T-helper 2 cell treated with Interferon-gamma antibody and Interleukin-4, amounts not matched to agents 100 ng/mL and 5 ng/mL, for 36 hours (primary cell): ENCODE data around the gene GRIK2. TPM values are rescaled to one million over a fixed set of nuclear protein-coding genes. Genes with fewer than 3 reads are reported as not detected.
"Not testable (repeated sequence)": the region's sequence is repeated elsewhere in the genome, so short reads cannot be mapped to it uniquely, and the experiment has no call there.

Experiments
- intact Hi-C: fragments of 100-400 bp; cut with micrococcal nuclease; formaldehyde crosslinking; loops from one replicate; pipeline ENCODE4 v1.15.1; 2023
- total RNA-seq: library from RNA; stranded (reverse); gene quantifications from 2 replicates; pipeline ENCODE4 v1.2.3, GENCODE V29; 2022

The GRIK2 gene
- not detected in 2 replicates for total RNA-seq

DNA sequence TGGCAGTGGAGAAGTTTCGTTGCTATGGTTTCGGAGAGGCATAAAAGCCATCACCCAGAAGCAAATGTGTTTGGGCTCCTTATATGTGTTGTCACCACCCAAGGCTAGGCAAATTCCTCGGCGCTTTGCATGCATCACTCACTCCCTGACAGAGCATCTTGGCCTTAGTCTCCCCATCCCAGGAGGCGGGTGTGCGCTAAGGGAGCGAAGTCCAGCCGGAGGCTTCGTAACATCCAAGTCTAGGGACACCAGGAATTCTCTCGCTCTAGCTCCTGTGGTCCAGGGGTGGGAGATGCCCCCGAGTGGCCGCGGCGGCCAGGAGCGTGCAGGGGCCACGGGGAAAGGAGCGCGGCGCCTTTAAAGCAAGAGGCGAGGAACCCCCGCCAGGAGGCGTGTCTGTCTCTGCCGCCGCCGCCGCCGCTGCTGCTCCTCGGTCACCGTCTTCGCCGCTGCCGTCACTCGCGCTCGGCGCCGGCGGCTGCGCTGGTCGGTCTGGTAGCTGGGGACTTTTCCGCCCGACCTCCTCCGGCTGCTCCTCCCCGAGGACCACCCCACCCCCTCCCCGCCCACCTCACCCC is at the start of gene GRIK2:
Gene GRIK2 (plus strand): TSS at position 458 of the 578 bp plus-strand sequence.
- intact Hi-C loops = no loop called here

DNA sequence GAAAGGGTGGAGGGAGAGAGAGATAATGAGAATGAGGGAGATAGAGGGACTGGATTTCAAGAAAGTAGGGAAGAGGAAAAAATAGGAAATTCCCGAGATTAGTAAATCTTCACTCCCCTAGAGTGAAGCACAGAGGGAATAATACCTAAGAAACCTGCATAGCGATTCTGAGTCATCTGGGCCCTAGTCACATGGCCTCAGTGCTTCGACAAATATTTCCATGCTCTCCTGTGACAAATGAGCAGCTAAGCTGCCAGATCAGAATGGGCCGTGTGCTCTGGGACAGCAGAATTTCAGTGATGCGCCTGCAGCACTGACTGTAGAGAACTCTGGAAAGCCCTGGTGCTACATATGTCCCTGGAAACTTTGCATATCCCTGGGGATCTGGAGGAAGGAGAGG is 48.6 kb upstream of the GRIK2 start:
- intact Hi-C loops = no loop called here

DNA sequence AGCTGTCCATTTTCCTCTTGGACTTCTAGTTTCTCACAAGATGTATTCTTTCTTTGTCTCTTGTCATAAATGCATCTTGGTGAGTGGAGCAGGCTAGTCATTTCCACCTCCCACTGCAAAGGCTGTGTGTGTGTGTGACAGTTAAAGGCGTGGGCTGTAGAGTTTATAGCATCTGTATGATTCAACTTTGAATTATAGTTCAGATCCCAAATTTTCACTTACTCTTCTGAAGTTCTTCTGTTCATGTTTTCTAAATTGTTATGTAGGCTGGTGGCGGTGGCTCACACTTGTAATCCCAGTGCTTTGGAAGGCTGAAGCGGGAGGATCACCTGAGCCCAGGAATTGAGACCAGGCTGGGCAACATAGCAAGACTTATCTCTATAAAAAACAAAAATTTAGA is 44.7 kb upstream of the GRIK2 start:
- intact Hi-C loops = no loop called here

DNA sequence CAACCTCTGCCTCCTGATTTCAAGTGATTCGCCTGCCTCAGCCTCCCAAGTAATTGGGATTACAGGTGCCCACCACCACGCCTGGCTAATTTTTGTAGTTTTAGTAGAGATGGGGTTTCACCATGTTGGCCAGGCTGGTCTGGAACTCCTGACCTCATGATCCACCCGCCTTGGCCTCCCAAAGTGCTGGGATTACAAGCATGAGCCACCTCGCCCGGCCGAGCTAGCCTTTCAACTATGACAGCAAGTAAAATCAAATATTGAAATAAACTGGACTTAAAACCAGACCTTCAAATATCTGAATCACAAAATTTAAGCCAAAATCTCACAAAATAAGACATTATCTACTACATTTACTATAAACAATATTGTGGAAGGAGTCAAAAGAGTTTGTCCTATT is 42.9 kb upstream of the GRIK2 start:
- intact Hi-C loops = not testable (repeated sequence)

DNA sequence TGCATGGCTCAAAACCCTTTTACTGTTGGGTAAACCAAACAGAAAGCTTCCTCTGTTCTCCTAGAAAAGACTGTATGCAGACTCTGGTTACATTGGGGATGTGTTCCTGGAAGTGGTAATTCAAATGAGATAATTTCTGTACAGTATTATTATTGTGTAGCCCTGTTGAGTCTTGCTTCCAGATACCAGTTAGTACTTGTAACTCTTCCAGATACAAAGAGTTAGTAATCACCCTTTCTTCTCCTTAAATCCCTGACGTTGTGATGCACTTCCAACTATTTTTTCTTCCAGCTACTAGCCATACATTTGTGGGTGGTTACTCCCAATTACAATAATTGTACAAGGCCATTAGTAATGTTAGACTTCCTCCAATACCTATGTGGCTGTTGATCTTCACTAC is 42.3 kb upstream of the GRIK2 start:
- intact Hi-C loops = no loop called here

DNA sequence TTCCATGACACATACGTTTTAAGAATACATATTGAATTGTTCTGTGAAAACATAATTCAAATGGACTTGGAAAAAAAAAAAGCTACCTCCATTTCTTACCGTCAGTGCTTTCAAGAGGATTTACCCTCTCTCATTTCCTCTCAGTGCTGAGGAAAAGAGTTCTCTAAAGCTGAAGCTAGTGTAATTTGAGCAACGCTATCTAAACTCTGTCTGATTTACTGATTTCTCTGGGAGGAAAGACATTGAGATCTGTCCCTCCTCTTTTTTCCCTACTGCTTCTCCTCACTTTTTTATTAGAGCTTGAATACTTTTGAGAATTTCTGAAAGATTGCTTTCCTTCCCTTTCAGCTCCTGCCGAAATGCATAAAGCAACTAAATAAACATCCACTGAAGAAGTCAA is 41.2 kb upstream of the GRIK2 start:
- intact Hi-C loops = no loop called here

DNA sequence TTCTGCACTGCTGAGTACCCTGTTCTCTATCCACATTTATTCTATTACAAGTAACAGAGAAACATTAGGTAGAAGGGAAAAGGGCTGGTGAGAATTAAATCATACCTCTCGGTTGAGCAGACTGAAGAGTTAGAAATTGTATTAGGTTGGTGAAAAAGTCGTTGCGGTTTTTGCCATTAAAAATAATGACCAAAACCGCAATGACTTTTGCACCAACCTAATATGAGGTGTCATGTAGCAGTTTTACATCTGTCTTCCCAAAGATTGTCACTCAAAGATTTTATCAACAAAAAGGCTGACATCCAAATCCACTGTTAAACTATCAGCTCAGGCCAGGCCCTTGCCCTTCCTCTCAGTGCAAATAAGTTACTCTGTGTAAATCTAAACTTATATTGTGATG is 28.3 kb upstream of the GRIK2 start:
- intact Hi-C loops = no loop called here

DNA sequence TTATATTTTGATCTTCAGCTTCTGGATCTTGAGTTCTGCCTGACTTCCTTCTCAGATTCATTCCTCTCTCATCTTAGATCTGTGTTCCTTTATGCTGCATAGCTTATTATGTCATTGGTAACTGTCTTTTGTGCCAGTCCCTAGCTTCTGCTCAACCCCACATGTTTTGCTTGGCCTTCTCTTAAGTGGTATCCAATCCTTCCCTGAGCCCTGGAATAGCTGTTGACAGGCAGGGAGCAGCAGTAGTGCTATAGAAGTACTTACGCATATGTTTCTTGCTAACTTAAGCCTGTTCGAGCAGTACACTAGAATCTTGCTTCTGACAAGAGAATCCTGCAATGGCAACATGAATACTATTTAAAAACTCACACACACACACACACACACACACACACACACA is 13.6 kb upstream of the GRIK2 start:
- intact Hi-C loops = no loop called here

DNA sequence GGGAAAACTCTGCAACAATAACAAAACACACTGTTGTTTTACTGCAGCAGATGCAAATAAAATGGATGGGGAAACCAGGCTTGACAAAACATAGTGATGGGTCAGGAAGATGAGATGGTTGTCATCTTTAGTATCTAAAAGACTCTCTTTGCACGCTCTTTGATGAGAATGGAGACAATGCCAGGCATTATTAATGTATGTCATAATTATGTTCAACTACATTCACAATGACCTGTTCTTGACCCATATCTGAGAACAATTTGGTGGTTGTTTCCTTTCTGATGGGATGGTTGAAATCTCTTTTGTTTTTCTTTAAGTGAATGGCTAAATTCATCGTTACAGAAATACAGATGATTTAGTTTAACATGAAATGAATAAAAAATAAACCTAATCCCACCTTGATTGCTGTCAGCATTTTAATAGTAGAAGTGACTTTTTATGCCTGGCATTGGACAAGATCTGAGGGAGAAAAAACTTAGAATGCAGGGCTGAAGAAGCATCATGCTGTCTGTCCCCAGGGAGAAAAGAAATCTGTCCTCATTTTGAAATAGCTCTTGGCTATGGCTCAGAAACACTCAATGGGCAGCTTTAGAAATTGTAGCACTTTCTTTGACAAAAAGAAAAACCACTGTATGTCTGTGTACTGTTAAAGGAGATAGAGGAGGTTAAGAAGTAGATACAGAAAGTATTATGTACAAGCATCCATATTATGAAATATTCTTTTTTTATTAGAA is 12.4 kb upstream of the GRIK2 start:
- intact Hi-C loops = no loop called here

DNA sequence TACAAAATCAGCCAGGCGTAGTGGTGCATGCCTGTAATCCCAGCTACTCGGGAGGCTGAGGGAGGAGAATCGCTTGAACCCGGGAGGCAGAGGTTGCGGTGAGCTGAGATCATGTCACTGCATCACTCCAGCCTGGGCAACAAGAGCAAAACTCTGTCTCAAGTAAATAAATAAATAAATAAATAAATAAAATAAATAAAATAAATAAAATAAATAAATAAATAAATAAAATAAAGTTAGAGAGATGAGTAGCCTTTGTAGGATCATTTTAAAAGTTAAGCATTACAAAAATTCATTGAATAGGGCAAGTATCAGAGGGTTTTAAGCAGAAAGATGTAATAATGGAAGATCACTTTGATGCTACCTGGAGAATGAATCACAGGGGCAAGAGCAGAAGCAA is 9.8 kb upstream of the GRIK2 start:
- intact Hi-C loops = not testable (repeated sequence)

DNA sequence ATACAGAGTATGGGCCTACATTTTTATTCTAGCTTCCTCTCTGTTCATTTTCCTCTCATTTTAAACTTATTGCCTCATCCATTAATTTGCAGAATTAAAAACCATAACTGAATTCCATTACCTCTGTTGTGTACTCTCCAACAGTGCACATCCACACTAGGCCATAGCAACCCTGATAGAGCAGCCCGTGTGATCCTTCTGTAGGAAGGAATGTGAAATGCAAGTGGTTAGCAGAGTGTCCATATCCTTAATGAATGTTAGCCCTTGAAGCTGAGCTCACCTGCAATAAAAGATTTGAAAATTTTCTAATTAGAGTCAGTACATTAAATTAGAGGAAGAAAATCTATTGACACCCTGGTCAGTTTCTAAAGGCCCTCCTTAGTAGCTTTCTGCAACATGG is 6.5 kb upstream of the GRIK2 start:
- intact Hi-C loops = no loop called here

DNA sequence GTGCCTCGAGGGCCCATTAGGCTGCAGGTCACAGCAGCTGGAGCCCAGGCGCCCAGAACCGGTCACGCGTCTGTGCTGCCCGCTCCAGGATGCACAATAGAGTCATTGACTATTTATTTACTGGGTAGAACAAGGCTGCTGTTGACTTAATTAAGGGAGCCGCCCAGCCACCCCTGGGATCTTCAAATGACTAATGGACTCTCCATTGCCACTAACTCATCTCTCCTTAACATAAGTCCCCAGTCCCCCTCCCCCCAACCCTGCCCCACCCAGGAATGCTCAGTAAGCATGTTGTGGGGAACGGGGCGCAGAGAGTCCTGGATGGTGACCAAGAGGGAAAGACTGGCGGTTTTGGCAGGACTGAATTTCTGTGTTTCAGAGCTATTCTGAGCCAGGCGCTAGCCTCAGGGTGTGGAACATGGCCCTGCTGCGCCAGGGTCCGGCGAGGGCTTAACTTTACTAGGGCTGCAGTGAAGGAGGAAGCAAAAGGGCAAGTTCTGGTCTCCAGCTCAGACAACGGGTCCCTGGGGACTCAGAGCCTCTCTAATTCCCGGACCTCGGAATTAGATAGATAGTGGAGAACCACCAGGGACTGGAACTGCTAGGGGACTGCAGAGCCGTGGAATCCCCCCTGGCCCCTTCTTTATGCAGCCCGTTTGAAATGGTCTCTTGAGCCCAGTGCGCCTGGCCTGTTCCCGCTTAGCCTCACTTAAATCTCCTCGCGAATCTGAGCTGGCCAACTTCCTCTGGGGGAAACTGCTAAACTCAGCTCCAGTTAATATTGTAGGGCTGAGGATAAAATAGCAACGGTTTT is 1.5 kb upstream of the GRIK2 start:
- intact Hi-C loops = no loop called here

DNA sequence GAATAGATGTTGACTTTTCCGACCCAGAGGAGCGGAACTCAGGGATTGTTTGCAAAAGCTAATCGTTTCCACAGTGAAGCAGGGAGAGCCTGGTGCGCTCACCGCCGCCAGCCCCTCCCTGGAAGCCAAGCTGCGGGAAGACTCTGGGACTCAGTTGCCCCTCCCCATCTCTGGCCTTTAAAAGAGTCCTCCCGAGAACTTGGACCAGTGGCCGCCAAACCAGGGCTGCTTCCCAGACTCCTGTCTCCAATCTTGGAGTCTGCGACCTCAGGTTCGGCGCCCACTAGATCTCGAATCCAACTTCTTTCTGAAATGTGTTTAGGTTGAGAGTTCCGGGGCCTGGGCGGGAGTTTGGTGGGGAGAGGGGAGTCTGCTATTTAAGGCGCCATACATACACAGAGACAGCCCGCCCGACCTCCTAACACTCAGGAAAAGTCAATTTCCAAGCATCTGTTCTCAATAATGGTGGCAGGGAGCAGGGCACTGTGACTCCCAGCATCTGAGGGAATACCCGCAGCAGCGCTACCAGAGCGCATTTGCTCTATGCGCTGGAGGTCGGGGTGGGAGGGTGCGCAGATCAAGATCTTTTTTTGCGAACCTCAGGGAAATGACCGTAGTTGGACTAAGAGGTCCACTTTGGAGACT is 800 bp upstream of the GRIK2 start:
- intact Hi-C loops = no loop called here

DNA sequence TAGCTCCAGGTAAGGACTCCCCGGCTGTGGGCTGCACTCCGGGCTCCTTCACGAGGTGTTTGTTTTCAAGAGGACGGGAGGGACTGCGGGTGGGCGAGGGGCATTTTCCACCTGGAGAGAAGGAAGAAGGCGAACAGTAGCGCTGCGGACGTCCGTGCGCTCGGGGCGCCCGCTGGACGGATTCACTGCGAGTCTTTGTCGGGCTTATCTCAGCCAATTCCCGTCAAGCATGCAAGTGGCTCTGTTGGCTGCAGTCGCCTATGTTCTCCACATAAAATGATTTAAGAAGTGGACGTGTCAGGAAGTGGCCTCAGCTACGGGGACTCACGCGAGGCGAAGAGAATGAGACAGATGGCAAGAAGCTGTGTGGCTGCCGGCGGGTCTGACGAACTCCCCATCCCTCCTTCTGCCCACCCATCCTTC is 332 bp downstream of the GRIK2 start:
- intact Hi-C loops = no loop called here

DNA sequence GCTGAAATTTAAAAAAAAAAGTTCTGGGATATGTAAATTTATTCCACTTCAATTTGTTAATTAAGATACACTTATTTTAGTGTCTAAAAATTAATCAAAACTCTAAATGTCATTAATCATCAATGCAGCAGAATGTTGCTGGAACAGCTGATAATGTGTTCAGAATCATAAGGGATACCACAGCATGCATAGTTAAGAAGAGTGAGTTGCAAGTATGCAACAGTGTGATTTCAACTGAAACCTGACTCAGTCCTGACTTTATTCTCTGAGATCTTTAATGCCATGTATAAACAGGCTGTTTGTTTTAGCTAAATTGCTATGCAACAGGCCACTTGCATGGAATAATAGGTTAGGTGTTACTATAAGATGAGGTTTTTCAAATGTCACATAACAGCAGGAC is 1.4 kb downstream of the GRIK2 start:
- intact Hi-C loops = no loop called here

DNA sequence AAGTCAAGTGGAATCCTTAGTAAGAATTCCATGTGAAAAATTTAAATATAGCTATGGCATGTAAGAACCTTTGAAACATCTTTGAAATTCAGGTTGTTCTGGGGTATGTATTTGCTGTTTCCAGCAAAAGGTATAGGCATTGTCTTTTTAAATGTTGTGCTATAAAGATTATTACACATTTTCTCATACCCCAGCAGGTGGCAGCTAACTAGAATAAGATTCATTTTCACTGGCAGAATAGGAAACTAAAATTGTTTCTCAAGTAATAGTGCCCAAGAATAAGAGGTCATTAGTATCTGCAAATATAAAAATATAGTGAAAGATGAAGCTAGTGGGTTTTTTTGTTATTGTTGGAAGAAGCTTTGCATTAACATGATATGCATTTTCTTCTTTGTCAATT is 1.8 kb downstream of the GRIK2 start:
- intact Hi-C loops = no loop called here

DNA sequence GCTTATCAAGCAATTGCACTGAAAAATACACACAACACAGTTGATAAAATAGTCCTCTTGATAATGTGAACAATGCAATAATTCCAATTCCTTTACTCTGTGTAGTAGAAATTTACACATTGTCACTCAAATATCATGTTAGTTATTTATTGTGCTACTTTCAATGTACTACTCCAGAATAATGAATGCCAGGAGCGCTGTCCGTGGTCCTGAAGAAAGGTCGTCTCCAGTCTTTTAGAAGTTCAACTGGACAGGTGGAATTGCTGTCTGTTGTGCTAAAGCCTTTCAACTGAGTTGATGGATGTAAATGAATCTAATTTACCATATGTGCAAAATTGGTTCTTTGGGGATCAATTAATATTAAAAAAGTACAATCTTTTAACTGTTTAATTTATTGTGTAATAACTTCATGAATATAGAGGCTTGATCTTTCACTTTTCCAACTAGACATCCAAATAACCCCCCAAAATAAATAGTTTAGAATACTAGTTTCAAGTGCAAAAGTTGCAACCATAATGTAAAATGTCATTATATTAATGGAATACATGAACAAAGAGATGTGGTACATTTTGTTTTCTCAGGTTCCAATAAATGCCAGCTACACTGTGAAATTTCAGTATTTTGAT is 3.2 kb downstream of the GRIK2 start:
- intact Hi-C loops = no loop called here

DNA sequence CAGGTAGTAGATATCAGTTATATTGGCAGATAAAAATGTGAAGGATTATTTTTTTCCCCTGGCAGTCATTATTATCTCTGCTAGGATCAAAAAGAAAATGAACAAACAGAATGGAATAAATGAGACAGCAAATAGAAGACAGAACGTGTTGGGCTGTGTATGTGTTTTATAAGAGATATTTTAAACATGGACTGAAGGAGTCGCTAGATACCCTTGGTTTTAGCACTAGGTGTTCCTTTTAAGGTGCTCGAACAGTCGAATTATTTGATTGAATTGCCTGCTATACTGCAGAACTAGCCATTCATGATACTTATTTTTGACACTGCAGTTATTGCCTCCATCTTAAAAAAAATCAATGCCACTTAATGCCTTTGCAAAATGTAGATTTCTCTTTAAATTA is 3.7 kb downstream of the GRIK2 start:
- intact Hi-C loops = no loop called here

DNA sequence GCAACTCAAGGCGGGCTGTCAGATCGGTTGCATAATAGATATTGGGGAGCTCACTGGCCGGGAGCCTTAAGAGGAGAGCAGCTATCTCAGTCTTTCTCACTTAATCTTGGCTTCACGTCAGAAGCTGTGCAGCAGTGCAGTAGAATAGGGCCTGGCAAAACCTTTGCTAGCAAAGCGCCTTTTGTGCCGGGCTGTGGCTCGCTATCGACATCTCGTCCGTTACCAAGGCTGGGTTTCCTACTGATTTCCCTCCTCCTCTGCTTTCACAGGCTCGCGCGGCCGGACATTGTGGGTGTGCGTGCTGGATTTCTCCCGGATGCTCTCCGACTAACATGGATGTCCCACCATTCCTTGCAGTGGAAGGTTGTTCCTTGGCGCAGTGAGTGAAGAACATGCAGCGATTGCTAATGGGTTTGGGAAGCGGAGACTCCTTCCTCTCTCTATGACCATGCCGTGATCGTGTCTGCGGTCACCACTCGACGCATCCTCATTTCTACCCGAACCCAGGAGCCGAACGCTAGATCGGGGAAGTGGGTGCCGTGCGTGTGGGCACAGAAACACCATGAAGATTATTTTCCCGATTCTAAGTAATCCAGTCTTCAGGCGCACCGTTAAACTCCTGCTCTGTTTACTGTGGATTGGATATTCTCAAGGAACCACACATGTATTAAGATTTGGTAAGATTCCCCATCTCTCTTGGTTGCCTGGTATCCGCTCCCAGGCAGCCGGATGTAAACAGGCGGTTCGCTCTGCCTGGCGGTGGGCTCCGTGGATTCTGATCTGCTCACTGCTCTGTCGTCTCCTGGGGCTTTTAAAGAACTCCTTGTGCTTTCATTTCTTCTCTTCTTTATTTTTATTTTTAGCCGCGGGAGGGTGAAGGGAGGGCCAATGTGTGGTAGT is 5.5 kb downstream of the GRIK2 start:
- intact Hi-C loops = no loop called here

DNA sequence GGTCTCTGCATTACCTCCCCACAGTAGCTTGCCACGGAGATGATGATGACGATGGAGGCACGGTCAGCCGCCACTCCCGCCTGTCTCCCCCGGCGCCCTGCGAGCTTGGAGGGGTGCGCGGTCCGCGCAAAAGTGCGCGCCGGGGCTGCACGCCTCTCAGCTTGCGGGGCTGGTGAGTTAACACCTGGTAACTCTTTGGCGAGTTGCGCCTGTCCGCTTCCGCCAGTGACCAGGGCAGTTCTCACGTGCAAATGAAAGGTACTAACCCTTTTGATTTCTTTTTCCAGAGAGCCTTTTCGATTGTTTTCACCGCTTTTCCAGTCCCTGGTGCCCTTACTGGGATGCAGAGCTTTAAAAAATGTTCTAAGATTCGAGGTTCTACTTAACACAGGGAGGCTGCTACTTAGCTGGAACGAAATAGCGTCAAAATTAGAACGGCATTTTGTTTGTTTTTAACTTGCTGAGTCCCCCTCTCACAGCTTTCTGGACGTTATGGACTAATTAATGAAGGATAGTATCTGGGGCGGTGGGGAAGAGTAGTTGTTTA is 6.2 kb downstream of the GRIK2 start:
- intact Hi-C loops = loop anchor here (5.0 kb wide), 2 partner anchors 952 to 1792 kb away; partner anchors contain the start of gene PRDM13
